GM18909 (cell line): ENCODE measurements around the gene GIT2.
A peak's percentile ranks its signal among the peaks of the same experiment; 100 is the strongest.
"Not testable (repeated sequence)": the region's sequence is repeated elsewhere in the genome, so short reads cannot be mapped to it uniquely, and the experiment has no call there.

Experiments used
- ATAC-seq: cut with Tn5 transposase; IDR thresholded peaks from one replicate; pipeline ENCODE4 v1.9.1; 2021; ENCODE audit warnings: mild to moderate bottlenecking; ENCODE audit not compliant: unreplicated experiment, poor library complexity

GIT2 gene

GRCh38 chr12:109995686-109996482 lies at the start of gene GIT2:
TSS of gene GIT2 (minus strand) at chr12:109996368. CDS start at chr12:109996224, 144 bp downstream.
- ATAC-seq = peak; percentile 63

DNA sequence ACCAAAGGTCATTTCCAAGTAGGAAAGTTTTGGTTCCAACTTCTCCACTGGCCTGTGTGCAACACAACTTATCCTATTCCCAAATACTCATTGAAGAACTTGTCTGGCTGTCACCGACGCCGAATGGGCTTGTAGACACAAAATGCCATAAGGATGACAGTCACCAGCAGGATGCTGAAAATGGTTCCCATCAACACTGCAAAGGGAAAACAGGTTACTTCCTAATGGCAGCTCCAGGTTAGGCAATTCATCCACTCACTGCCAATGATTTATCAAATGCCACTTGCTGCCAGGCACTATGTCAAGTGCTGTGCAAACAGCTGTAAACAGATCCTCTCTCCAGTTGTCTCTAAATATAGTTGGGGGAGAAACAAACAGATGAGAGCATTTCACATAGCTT lies 46.1 kb upstream of the GIT2 start:
- ATAC-seq = no peak

- ATAC-seq = no peak
Observed at GRCh38 chr12:110039085-110039807, 43.1 kb upstream of the GIT2 start.

- no peak for ATAC-seq
Observed at GRCh38 chr12:110038741-110039084, 42.5 kb upstream of the GIT2 start.

DNA sequence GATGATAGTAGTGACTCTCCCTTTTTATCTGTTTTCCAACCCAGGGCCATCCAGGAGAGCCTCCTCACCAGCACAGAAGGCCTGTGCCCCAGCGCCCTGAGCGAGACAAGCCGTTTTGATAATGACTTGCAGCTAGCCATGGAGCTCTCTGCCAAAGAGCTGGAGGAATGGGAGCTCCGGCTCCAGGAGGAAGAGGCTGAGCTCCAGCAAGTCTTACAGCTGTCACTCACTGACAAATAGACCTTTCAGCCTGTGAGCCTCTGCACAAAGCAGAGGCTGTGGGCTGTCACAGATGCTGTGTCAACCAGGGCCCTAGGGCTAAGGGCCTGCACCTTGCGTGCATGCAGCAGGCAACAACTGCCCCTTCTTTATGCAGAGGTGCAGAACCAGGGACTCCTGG lies 41.1 kb upstream of the GIT2 start:
- ATAC-seq = no peak

- no peak for ATAC-seq
Observed at GRCh38 chr12:110035534-110036104, 39.5 kb upstream of the GIT2 start.

DNA sequence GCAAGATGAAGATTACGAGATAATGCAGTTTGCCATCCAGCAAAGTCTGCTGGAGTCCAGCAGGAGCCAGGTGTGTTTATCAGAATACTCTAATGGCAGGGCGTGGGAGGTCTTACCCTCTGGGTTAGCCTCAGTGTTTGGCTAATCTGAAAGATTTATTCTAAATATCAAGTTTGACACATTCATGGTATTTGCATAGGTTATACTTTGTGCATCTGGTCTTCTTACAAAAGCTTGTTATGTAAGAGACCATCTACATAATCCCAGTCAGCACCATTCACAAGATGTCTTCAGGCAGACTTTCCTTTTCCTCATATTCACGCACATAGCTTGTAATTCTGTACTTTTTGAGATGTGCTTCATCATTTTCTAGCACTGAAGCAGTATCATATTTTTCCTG lies 37.7 kb upstream of the GIT2 start:
- ATAC-seq = no peak

GRCh38 chr12:110029290-110029815 lies 33.2 kb upstream of the GIT2 start:
- ATAC-seq = no peak

- ATAC-seq = no peak
Observed at GRCh38 chr12:110028323-110028722, 32.2 kb upstream of the GIT2 start.

DNA sequence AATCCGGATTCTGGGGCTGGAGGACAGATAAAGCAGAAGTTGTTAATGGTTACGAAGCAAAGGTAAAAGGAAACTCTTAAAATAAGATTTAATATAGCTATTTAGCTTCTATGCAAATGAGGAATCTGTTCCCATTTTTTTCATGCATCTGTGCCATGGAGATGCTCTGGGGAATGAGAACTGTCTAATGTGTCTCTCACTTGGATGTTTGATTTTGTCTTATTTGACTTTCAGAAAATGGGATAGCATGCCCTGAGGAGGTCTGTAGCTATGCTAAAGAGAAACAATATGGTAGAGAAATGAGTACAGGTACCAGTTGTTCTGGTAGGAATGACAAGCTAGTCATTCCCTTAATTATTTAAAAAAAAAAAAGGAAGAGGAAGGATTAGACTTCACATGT lies 27.9 kb upstream of the GIT2 start:
- no peak for ATAC-seq

- ATAC-seq = no peak
Observed at GRCh38 chr12:110023059-110023980, 27.2 kb upstream of the GIT2 start.

- no peak for ATAC-seq
Observed at GRCh38 chr12:110020956-110021355, 24.8 kb upstream of the GIT2 start.

GRCh38 chr12:110015132-110015531 lies 19.0 kb upstream of the GIT2 start:
- ATAC-seq = no peak

GRCh38 chr12:110012659-110013058 lies 16.5 kb upstream of the GIT2 start:
- ATAC-seq = peak; percentile 7

DNA sequence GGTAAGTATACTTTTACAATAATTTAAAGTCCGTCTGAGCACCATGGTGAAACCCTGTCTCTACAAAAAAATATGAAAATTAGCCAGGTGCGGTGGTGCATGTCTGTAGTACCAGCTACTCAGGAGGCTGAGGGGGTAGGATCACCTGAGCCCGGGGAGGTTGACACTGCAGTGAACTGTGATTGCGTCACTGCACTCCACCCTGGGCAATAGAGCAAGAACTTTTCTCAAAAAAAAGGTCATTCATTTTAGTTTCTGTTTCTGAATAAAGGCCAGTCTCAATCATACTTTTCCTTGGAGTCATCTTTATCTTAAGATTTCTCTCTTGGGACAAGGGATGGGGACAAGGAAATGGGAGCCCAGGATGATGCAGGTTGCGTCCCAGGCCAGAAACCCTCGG lies 16.0 kb upstream of the GIT2 start:
- peak; percentile 60 for ATAC-seq

GRCh38 chr12:110010853-110011723 lies 14.9 kb upstream of the GIT2 start:
- ATAC-seq = peak; percentile 41

DNA sequence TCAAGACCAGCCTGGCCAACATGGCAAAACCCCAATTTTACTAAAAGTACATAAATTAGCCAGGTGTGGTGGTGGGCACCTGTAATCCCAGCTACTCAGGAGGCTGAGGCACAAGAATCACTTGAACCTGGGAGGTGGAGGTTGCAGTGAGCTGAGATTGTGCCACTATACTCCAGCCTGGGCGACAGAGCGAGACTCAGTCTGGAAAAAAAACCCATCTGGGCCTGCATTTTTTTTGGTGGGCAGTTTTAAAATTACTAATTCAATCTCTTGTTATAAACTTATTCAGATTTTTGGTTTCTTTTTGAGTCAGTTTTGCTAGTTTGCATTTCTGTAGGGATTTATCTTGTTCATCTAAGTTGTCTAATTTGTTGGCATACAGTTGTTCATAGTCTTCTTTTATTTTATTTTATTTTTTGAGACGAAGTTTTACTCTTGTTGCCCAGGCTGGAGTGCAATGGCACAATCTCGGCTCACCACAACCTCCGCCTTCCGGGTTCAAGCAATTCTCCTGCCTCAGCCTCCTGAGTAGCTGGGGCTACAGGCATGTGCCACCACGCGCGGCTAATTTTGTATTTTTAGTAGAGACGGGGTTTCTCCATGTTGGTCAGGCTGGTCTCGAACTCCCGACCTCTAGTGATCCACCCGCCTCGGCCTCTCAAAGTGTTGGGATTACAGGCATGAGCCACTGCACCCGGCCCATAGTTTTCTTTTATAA lies 12.7 kb upstream of the GIT2 start:
- not testable (repeated sequence) for ATAC-seq

DNA sequence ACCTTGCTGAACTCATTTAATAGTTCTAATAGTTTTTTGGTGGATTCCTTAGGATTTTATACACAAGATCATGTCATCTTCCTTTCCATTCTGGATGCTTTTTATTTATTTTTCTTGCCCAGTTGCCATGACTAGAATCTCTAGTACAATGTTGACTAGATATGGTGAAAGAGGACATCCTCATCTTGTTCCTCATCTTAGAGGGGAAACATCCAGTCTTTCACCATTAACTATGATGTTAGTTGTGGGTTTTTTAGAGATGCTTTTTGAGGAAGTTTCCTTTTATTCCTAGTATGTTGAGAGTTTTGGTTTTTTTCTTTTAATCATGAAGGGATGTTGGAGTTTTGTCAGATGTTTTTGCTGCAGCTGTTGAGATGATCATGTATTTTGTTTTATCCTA lies 11.7 kb upstream of the GIT2 start:
- ATAC-seq = no peak

DNA sequence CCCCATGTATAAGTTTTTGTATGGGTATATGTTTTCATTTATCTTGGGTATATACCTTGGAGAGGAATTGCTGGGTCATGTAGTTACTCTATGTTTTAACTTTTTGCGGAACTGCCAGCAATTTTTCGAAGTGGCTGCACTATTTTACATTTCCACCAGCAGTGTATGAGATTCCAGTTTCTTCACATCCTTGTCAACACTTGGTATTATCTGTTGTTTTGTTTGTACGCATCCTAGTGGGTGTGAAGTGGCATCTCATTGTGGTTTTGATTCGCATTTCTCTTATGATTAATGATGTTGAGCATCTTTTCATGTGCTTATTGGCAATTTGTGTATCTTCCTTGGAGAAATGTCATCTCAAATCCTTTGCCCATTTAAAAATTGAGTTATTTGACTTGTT lies 9.9 kb upstream of the GIT2 start:
- ATAC-seq = no peak
